HG03039 (cell line): Measurements from ENCODE around the gene MGAT2.
"Not testable (repeated sequence)": the region's sequence is repeated elsewhere in the genome, so short reads cannot be mapped to it uniquely, and the experiment has no call there.

Source experiments
- ATAC-seq: cut with Tn5 transposase; IDR thresholded peaks from one replicate; pipeline ENCODE4 v1.9.1; 2021; ENCODE audit warnings: mild to moderate bottlenecking, moderate library complexity; ENCODE audit not compliant: unreplicated experiment

MGAT2 gene

GRCh38 chr14:49653508-49653907 lies 32.9 kb downstream of the MGAT2 start:
- no peak for ATAC-seq

- ATAC-seq: no peak
Observed at GRCh38 chr14:49654511-49654910, 33.9 kb downstream of the MGAT2 start.

GRCh38 chr14:49657500-49657899 lies 36.9 kb downstream of the MGAT2 start:
- ATAC-seq: not testable (repeated sequence)

- ATAC-seq: no peak
Observed at GRCh38 chr14:49659526-49660455, 39.2 kb downstream of the MGAT2 start.

GRCh38 chr14:49670475-49670874 lies 49.9 kb downstream of the MGAT2 start:
- ATAC-seq: no peak
